ENCODE measurements around the gene AGBL5.
A peak's percentile ranks its signal among the peaks of the same experiment; 100 is the strongest.

The AGBL5 gene

GRCh38 chr2:27050996-27051901, at the start of gene AGBL5:
Gene AGBL5 (plus strand): TSS chr2:27051668. CDS start chr2:27052959, 1,291 bp downstream.
- H3K4me3 ChIP-seq (ENCODE audit: low read depth, low read length, poor library complexity, severe bottlenecking) = peak within 1 kb of the TSS; percentile 98
- H2AFZ ChIP-seq (ENCODE audit: low read length) = no peak within 1 kb of the TSS
- no peaks in the 10 kb centered on the region for H3K9me2 ChIP-seq (ENCODE audit: low read depth, low read length)
- H3F3A ChIP-seq (ENCODE audit: insufficient read depth, low read length) = no peaks in the 10 kb centered on the region
- H3K27ac ChIP-seq (ENCODE audit: low read depth, low read length, poor library complexity, severe bottlenecking) = peak within 1 kb of the TSS; percentile 79
- H3K9ac ChIP-seq (ENCODE audit: low read length) = peak within 1 kb of the TSS; percentile 93
- H3K9me3 ChIP-seq (ENCODE audit: low read length) = no peaks in the 10 kb centered on the region
- H3K4me2 ChIP-seq (ENCODE audit: low read length) = peak within 1 kb of the TSS; percentile 97
- H3K36me3 ChIP-seq (ENCODE audit: insufficient read depth, low read length) = peaks cover 29% of the 10 kb centered on the region; the same call in 1 of the 2 replicates
- H3K4me1 ChIP-seq (ENCODE audit: insufficient read depth, low read length, severe bottlenecking) = peaks cover 17% of the 10 kb centered on the region
- H4K20me1 ChIP-seq (ENCODE audit: insufficient read depth, low read length) = no peaks in the 10 kb centered on the region
- no peaks in the 10 kb centered on the region for H3K27me3 ChIP-seq (ENCODE audit: insufficient read depth, low read length)
- H3K79me2 ChIP-seq (ENCODE audit: insufficient read depth, low read length) = no peaks in the 10 kb centered on the region
- TF ChIP-seq CTCF (IDR thresholded peaks at IDR 0.05; ENCODE audit: low read length) = no peak
- no peak for TF ChIP-seq EZH2 (IDR thresholded peaks at IDR 0.05; ENCODE audit: borderline replicate concordance, low read length)

GRCh38 chr2:27001950-27002349, 49.5 kb upstream of the AGBL5 start:
- Histone ChIP-seq H3K79me2 (ENCODE audit: insufficient read depth, low read length) (no peaks in the 10 kb centered on the region), H3K9ac (ENCODE audit: low read length) (no peak overlapping the region), H3K9me2 (ENCODE audit: low read depth, low read length) (no peaks in the 10 kb centered on the region), H3K4me1 (ENCODE audit: insufficient read depth, low read length, severe bottlenecking) (no peaks in the 10 kb centered on the region), H2AFZ (ENCODE audit: low read length) (no peak overlapping the region), H4K20me1 (ENCODE audit: insufficient read depth, low read length) (no peaks in the 10 kb centered on the region), H3F3A (ENCODE audit: insufficient read depth, low read length) (no peaks in the 10 kb centered on the region), H3K27ac (ENCODE audit: low read depth, low read length, poor library complexity, severe bottlenecking) (no peak overlapping the region), H3K4me2 (ENCODE audit: low read length) (no peak overlapping the region), H3K4me3 (ENCODE audit: low read depth, low read length, poor library complexity, severe bottlenecking) (no peak overlapping the region), H3K9me3 (ENCODE audit: low read length) (no peaks in the 10 kb centered on the region), H3K36me3 (ENCODE audit: insufficient read depth, low read length) (no peaks in the 10 kb centered on the region), H3K27me3 (ENCODE audit: insufficient read depth, low read length) (0 out of 2 replicates have a peak, but pooled peaks cover 2% of the 10 kb centered on the region)
- no peak for TF ChIP-seq CTCF (IDR thresholded peaks at IDR 0.05; ENCODE audit: low read length)
- no peak for TF ChIP-seq EZH2 (IDR thresholded peaks at IDR 0.05; ENCODE audit: borderline replicate concordance, low read length)

- H3K27ac ChIP-seq (ENCODE audit: low read depth, low read length, poor library complexity, severe bottlenecking) = no peak overlapping the region
- no peaks in the 10 kb centered on the region for H3F3A ChIP-seq (ENCODE audit: insufficient read depth, low read length)
- no peak overlapping the region for H3K4me3 ChIP-seq (ENCODE audit: low read depth, low read length, poor library complexity, severe bottlenecking)
- no peaks in the 10 kb centered on the region for H3K36me3 ChIP-seq (ENCODE audit: insufficient read depth, low read length)
- no peaks in the 10 kb centered on the region for H3K9me3 ChIP-seq (ENCODE audit: low read length)
- H3K9me2 ChIP-seq (ENCODE audit: low read depth, low read length) = no peaks in the 10 kb centered on the region
- no peaks in the 10 kb centered on the region for H3K4me1 ChIP-seq (ENCODE audit: insufficient read depth, low read length, severe bottlenecking)
- H3K79me2 ChIP-seq (ENCODE audit: insufficient read depth, low read length) = no peaks in the 10 kb centered on the region
- no peak overlapping the region for H3K4me2 ChIP-seq (ENCODE audit: low read length)
- H3K27me3 ChIP-seq (ENCODE audit: insufficient read depth, low read length) = 0 out of 2 replicates have a peak, but pooled peaks cover 2% of the 10 kb centered on the region
- no peaks in the 10 kb centered on the region for H4K20me1 ChIP-seq (ENCODE audit: insufficient read depth, low read length)
- TF ChIP-seq CTCF (IDR thresholded peaks at IDR 0.05; ENCODE audit: low read length) = no peak
- no peak for TF ChIP-seq EZH2 (IDR thresholded peaks at IDR 0.05; ENCODE audit: borderline replicate concordance, low read length)
- no peak overlapping the region for H2AFZ ChIP-seq (ENCODE audit: low read length)
- no peak overlapping the region for H3K9ac ChIP-seq (ENCODE audit: low read length)
These were observed 48.5 kb upstream of the AGBL5 start for GRCh38 chr2:27003007-27003406.
